Erythroblast (primary cell): ENCODE results near the gene MARVELD2.
"Not testable (repeated sequence)": the region's sequence is repeated elsewhere in the genome, so short reads cannot be mapped to it uniquely, and the experiment has no call there.

Experiments
- DNase-seq, 2 experiments: peaks; one replicate each; lab custom pipeline; 2025; lab: John Stamatoyannopoulos, UW
- GATA1 ChIP-seq: IDR thresholded peaks from 2 replicates; pipeline ENCODE4 v1.6.1; 2011; ENCODE audit warnings: low read depth, mild to moderate bottlenecking, control low read depth, low read length, moderate library complexity
- POLR2A ChIP-seq: IDR thresholded peaks from 2 replicates; pipeline ENCODE4 v1.6.1; 2011; ENCODE audit warnings: mild to moderate bottlenecking, low read length

The MARVELD2 gene

GRCh38 chr5:69467442-69468225, 52.7 kb downstream of the MARVELD2 start:
- no peak for DNase-seq

GRCh38 chr5:69468631-69469030, 53.7 kb downstream of the MARVELD2 start:
- no peak for DNase-seq
- TF ChIP-seq GATA1 (no peak), POLR2A (no peak)

More at GRCh38 chr5:69467442-69468225, 52.7 kb downstream of the MARVELD2 start:
- TF ChIP-seq POLR2A (no peak), GATA1 (no peak)

- not testable (repeated sequence) for DNase-seq
Measured at GRCh38 chr5:69471516-69471915, 56.6 kb downstream of the MARVELD2 start.

GRCh38 chr5:69472535-69473143, 57.7 kb downstream of the MARVELD2 start:
- not testable (repeated sequence) for DNase-seq

GRCh38 chr5:69477170-69477569, 62.3 kb downstream of the MARVELD2 start:
- no peak for TF ChIP-seq POLR2A
- no peak for TF ChIP-seq GATA1
- no peak for DNase-seq

DNA sequence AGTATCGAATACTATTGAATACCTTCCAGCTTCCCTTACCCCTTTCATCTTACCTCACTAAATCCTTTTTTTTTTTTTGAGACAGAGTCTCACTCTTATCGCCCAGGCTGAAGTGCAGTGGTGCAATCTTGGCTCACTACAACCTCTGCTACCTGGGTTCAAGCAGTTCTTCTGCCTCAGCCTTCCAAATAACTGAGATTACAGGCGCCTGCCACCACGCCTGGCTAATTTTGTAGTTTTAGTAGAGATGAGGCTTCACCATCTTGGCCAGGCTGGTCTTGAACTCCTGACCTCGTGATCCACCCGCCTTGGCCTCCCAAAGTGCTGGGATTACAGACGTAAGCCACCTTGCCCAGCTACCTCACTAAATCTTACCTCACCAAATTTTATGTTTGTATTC, 63.4 kb downstream of the MARVELD2 start:
- not testable (repeated sequence) for DNase-seq

- TF ChIP-seq POLR2A, result no peak
- no peak for DNase-seq
Measured at GRCh38 chr5:69484891-69485290, 70.0 kb downstream of the MARVELD2 start.

GRCh38 chr5:69485471-69485870, 70.6 kb downstream of the MARVELD2 start:
- DNase-seq, result no peak
- TF ChIP-seq GATA1, result no peak
- TF ChIP-seq POLR2A, result no peak

DNA sequence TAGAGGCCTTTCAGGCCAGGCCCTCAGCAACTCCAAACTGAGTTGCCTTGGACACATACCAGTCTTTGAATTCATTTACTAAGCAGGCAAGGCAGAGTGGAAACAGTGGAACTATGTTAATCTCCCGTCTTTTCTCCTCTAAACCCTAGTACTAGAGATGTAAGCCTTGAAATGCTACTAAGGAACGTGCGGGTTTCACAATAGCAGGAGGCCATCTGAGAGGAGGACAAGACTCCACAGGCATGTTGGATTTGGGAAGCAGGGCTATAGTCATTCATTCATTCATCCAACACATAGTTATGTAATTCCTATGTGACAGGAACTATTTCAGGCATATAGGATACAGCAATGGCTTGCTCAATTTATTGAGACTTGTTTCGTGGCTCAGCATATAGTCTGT, 74.3 kb downstream of the MARVELD2 start:
- DNase-seq, result no peak
- no peak for TF ChIP-seq GATA1
- no peak for TF ChIP-seq POLR2A

- TF ChIP-seq GATA1 (no peak), POLR2A (no peak)
- DNase-seq, result no peak
Measured at GRCh38 chr5:69491027-69491426, 76.1 kb downstream of the MARVELD2 start.

- DNase-seq, result no peak
- TF ChIP-seq POLR2A (no peak), GATA1 (no peak)
Measured at GRCh38 chr5:69491838-69492390, 77.0 kb downstream of the MARVELD2 start.

DNA sequence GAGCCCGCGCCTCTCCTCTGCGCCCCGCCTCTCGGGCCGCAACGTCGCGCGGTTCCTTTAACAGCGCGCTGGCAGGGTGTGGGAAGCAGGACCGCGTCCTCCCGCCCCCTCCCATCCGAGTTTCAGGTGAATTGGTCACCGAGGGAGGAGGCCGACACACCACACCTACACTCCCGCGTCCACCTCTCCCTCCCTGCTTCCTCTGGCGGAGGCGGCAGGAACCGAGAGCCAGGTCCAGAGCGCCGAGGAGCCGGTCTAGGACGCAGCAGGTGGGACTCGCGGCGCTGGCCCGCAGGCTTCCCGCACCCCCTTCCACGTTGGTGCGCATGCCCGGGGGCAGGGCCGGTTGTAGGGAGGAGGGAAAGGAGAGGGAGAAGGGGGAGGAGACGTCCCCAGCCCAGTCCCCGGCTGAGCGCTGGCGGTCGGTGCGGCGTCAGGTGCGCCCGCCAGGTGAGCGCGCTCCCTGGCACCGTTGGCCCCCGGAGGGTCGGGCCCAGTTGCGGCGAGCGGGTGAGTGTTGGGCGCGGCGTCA, 77.5 kb downstream of the MARVELD2 start, which contains the start of gene OCLN:
OCLN (plus strand) TSS at position 400 of the 532 bp plus-strand sequence. CDS start 11,455 bp downstream, outside the sequence.
- DNase-seq, result peak; percentile 19 to 32
- TF ChIP-seq GATA1 (no peak), POLR2A (no peak)

GRCh38 chr5:69492923-69493395, 78.0 kb downstream of the MARVELD2 start:
- peak; percentile 23 to 36 for DNase-seq
- no peak for TF ChIP-seq POLR2A
- no peak for TF ChIP-seq GATA1
